Lower lobe of right lung (tissue), 2 donors: ENCODE results near the gene TENM3. TPM values are rescaled to one million over a fixed set of nuclear protein-coding genes. Genes with fewer than 3 reads are reported as not detected.

ENCODE experiments used
- ATAC-seq, 2 donors: fragments of 200-7000 bp; cut with Tn5 transposase; one replicate each; pipeline ENCODE4 v1.9.1; 2020 to 2022; ENCODE audit warnings: mild to moderate bottlenecking in 2 of 2, moderate library complexity in 2 of 2
- DNase-seq: peaks from one replicate; pipeline ENCODE4 v3.0.0-alpha.2; 2020
- H3K27ac ChIP-seq: fragments of 200-600 bp; one replicate; pipeline ENCODE4 v1.8.0; 2022
- H3K27me3 ChIP-seq: fragments of 200-600 bp; one replicate; pipeline ENCODE4 v1.8.0; 2022; ENCODE audit warnings: low read depth
- H3K36me3 ChIP-seq: fragments of 200-600 bp; one replicate; pipeline ENCODE4 v1.8.0; 2022; ENCODE audit warnings: mild to moderate bottlenecking
- H3K4me1 ChIP-seq: fragments of 200-600 bp; one replicate; pipeline ENCODE4 v1.8.0; 2022
- H3K4me3 ChIP-seq: fragments of 200-600 bp; one replicate; pipeline ENCODE4 v1.8.0; 2022; ENCODE audit warnings: mild to moderate bottlenecking
- H3K9me3 ChIP-seq: fragments of 200-600 bp; one replicate; pipeline ENCODE4 v1.8.0; 2022
- intact Hi-C: fragments of 100-400 bp; cut with DNase I; formaldehyde crosslinking; loops from one replicate; pipeline ENCODE4 v1.11.0; 2022
- total RNA-seq: library from RNA; stranded (reverse); fragmentation: NEBNext Ultra II Directional; extraction: Animal tissue kit (Norgen Biotek cat#: 25700); gene quantifications from one replicate; pipeline ENCODE4 v1.2.1, GENCODE V29; 2021
- TF ChIP-seq, protein P1 (sequence below): fragments of 200-600 bp; IDR thresholded peaks from one replicate; pipeline ENCODE4 v1.8.0; 2022; ENCODE audit warnings: antibody characterized with exemption, mild to moderate bottlenecking
- donor health status: DM: no; HTN: yes; CAD: no; lungs with severe emphysema.

TENM3 gene
- total RNA-seq, 1 donor from 2014 or later, result 1.9 TPM

DNA sequence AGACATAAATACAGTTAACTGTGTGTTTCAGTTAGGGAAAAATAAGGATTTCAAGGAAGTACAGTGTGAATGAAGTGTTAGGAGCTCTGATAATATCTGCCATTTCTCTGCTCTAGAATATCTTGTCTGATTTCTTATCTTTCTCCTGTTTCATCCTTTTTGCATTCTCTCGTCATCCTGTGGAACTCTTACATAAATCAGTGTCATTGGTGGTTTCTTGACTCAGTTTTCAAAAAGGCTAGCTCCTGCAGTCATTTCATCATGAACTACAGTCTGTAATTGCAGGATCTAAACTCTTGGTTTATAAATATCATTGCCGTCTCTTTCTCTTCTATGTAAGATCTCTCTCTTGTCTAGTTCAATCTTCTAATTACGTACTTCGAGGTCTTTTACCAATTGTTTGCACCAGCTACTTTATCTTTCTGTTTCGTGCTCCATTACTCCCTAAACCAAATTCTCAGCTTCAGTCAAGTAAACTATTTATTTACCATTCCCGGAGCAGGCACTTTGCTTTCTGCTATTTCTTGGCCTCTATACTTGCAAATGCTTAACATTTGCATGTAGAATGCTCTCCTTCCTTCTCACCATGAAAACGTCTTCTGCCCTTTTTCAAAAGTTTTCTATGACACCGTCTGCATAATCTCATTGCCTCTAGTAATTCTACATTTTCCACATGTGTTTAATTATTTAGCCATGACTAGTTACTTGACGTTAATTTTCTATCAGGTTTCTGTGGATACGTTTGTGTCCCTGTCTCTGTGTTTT, 294.0 kb downstream of the TENM3 start:
- Histone ChIP-seq H3K36me3 (no peaks in the 10 kb centered on the region), H3K9me3 (no peaks in the 10 kb centered on the region), H3K27ac (no peak overlapping the region), H3K27me3 (no peaks in the 10 kb centered on the region), H3K4me1 (no peaks in the 10 kb centered on the region), H3K4me3 (no peak overlapping the region)
- ATAC-seq (no peak), DNase-seq (no peak)
- TF ChIP-seq, protein P1, sequence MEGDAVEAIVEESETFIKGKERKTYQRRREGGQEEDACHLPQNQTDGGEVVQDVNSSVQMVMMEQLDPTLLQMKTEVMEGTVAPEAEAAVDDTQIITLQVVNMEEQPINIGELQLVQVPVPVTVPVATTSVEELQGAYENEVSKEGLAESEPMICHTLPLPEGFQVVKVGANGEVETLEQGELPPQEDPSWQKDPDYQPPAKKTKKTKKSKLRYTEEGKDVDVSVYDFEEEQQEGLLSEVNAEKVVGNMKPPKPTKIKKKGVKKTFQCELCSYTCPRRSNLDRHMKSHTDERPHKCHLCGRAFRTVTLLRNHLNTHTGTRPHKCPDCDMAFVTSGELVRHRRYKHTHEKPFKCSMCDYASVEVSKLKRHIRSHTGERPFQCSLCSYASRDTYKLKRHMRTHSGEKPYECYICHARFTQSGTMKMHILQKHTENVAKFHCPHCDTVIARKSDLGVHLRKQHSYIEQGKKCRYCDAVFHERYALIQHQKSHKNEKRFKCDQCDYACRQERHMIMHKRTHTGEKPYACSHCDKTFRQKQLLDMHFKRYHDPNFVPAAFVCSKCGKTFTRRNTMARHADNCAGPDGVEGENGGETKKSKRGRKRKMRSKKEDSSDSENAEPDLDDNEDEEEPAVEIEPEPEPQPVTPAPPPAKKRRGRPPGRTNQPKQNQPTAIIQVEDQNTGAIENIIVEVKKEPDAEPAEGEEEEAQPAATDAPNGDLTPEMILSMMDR, result no peak
- intact Hi-C loops, result no loop called here

DNA sequence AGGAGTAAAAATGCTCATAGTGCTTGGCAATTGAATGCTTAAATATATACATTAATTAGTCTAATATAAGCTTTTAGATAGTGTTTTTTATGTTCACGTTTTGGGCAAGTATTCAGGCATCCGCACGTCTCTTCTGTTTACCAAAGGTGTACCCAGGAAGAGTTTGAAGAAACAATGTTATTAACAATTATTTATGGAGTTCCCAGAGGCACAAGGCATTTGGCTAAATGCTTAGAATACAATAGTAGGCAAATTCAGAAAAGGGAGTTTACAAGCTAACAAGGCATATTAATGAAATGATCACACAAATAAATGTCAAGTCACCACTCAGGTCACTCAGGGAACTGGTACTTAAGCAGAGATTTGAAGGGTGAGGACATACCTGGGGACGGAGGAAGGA, 294.8 kb downstream of the TENM3 start:
- ATAC-seq (no peak), DNase-seq (no peak)
- Histone ChIP-seq H3K27me3 (no peaks in the 10 kb centered on the region), H3K36me3 (no peaks in the 10 kb centered on the region), H3K4me1 (no peaks in the 10 kb centered on the region), H3K9me3 (no peaks in the 10 kb centered on the region), H3K27ac (no peak overlapping the region), H3K4me3 (no peak overlapping the region)
- intact Hi-C loops, result no loop called here
- TF ChIP-seq, protein P1, result no peak

- DNase-seq (no peak), ATAC-seq (no peak)
- no peaks in the 10 kb centered on the region for H3K36me3 ChIP-seq
- no peak overlapping the region for H3K4me3 ChIP-seq
- no peaks in the 10 kb centered on the region for H3K9me3 ChIP-seq
- no peaks in the 10 kb centered on the region for H3K27me3 ChIP-seq
- no peak overlapping the region for H3K27ac ChIP-seq
- intact Hi-C loops, result no loop called here
- H3K4me1 ChIP-seq, result no peaks in the 10 kb centered on the region
- TF ChIP-seq, protein P1, result no peak
These were observed 297.3 kb downstream of the TENM3 start for GRCh38 chr4:182540496-182540895.

- Histone ChIP-seq H3K27me3 (no peaks in the 10 kb centered on the region), H3K4me1 (no peaks in the 10 kb centered on the region), H3K27ac (no peak overlapping the region), H3K36me3 (no peaks in the 10 kb centered on the region), H3K4me3 (no peak overlapping the region), H3K9me3 (no peaks in the 10 kb centered on the region)
- TF ChIP-seq, protein P1, result no peak
- intact Hi-C loops, result no loop called here
- DNase-seq, result no peak
- no peak for ATAC-seq
These were observed 304.2 kb downstream of the TENM3 start for GRCh38 chr4:182547435-182547834.

- no peak overlapping the region for H3K4me3 ChIP-seq
- TF ChIP-seq, protein P1, result no peak
- no peaks in the 10 kb centered on the region for H3K4me1 ChIP-seq
- H3K27me3 ChIP-seq, result no peaks in the 10 kb centered on the region
- DNase-seq, result no peak
- no peaks in the 10 kb centered on the region for H3K9me3 ChIP-seq
- no peak for ATAC-seq
- no peaks in the 10 kb centered on the region for H3K36me3 ChIP-seq
- intact Hi-C loops, result no loop called here
- no peak overlapping the region for H3K27ac ChIP-seq
These were observed 305.0 kb downstream of the TENM3 start for GRCh38 chr4:182548156-182548555.
